Measurements from ENCODE around the gene GALNT7. TPM values are rescaled to one million over a fixed set of nuclear protein-coding genes. Genes with fewer than 3 reads are reported as not detected.

Gene GALNT7
- total RNA-seq, 1 donor from 2014 or later, result 36.7 TPM

DNA sequence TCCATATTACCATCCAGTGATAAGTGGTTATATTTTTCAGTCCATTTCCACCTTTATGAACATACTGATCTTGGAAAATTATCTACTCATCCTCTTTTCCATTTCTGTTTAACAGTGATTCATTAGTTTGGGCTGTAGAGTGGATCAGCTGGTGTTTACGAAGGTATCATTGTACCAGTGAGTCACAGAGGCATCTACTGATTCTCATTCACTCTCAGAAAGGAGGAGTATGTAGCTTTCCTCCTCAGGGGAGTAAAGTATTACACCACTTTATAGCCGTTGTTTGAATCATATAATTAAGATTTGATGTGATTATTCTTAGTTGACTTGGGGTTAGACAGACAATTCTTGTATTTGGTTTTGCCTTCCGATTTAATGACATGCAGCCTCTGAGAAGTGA, 74.7 kb downstream of the GALNT7 start:
- Mint-ChIP-seq H3K27ac (no peak overlapping the region), H3K9me3 (no peaks in the 10 kb centered on the region), H3K4me1 (peaks cover 4% of the 10 kb centered on the region), H3K27me3 (ENCODE audit: low read depth) (no peaks in the 10 kb centered on the region), H3K36me3 (peaks cover 3% of the 10 kb centered on the region), H3K4me3 (no peak overlapping the region)
- DNase-seq (ENCODE audit: low spot score in 2 of 2, unreplicated experiment in 2 of 2), result no peak
- TF ChIP-seq, protein P1, sequence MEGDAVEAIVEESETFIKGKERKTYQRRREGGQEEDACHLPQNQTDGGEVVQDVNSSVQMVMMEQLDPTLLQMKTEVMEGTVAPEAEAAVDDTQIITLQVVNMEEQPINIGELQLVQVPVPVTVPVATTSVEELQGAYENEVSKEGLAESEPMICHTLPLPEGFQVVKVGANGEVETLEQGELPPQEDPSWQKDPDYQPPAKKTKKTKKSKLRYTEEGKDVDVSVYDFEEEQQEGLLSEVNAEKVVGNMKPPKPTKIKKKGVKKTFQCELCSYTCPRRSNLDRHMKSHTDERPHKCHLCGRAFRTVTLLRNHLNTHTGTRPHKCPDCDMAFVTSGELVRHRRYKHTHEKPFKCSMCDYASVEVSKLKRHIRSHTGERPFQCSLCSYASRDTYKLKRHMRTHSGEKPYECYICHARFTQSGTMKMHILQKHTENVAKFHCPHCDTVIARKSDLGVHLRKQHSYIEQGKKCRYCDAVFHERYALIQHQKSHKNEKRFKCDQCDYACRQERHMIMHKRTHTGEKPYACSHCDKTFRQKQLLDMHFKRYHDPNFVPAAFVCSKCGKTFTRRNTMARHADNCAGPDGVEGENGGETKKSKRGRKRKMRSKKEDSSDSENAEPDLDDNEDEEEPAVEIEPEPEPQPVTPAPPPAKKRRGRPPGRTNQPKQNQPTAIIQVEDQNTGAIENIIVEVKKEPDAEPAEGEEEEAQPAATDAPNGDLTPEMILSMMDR (IDR thresholded peaks at IDR 0.05; ENCODE audit: unreplicated experiment), result no peak

GRCh38 chr4:173243917-173244658, 75.5 kb downstream of the GALNT7 start:
- no peaks in the 10 kb centered on the region for H3K27me3 Mint-ChIP-seq (ENCODE audit: low read depth)
- H3K4me1 Mint-ChIP-seq, result peaks cover 4% of the 10 kb centered on the region
- no peaks in the 10 kb centered on the region for H3K9me3 Mint-ChIP-seq
- no peak overlapping the region for H3K4me3 Mint-ChIP-seq
- H3K27ac Mint-ChIP-seq, result no peak overlapping the region
- no peak for DNase-seq (ENCODE audit: low spot score in 2 of 2, unreplicated experiment in 2 of 2)
- peaks cover 3% of the 10 kb centered on the region for H3K36me3 Mint-ChIP-seq
- TF ChIP-seq, protein P1 (IDR thresholded peaks at IDR 0.05; ENCODE audit: unreplicated experiment), result no peak

DNA sequence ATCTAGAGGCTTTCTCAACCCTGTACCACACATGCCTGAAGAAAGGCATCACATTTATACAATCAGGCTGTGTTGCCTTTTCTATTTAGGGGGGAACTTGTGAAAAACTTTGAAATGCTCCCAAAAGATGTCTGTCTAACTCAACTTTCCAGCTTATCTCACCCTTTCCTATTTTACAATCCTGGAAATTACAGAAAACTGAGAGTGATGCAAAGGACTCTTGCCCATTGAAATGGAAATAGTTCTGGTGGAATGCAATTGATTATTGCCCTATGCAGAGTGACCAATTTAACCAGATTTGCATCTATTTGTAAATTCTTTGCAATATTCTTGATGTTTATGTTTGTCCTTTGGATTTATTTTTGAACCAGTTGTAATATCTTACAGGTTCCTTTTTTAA, 77.3 kb downstream of the GALNT7 start:
- Mint-ChIP-seq H3K27ac (no peak overlapping the region), H3K36me3 (peaks cover 3% of the 10 kb centered on the region), H3K9me3 (no peaks in the 10 kb centered on the region), H3K4me1 (peaks cover 4% of the 10 kb centered on the region), H3K27me3 (ENCODE audit: low read depth) (no peaks in the 10 kb centered on the region), H3K4me3 (no peak overlapping the region)
- DNase-seq (ENCODE audit: low spot score in 2 of 2, unreplicated experiment in 2 of 2), result no peak
- TF ChIP-seq, protein P1 (IDR thresholded peaks at IDR 0.05; ENCODE audit: unreplicated experiment), result no peak

DNA sequence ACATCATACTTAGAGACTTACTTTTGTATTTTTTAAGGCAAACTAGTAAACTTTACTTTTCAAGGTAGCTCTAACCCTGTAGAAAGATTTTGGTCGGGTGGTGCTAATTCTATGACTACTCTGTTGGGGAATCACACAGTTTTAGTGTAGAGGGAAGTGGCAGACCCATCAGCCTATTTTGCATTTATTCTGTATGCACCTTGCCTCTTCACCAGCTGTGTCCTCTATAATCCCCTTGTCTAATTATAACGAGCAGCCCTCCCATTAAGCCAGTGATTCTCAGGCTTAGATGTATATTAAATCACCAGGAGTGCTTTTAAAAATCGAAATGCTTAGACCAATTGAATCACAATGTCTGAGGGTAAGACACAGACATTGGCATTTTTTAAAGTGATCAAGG, 78.1 kb downstream of the GALNT7 start:
- no peak for DNase-seq (ENCODE audit: low spot score in 2 of 2, unreplicated experiment in 2 of 2)
- Mint-ChIP-seq H3K27ac (no peak overlapping the region), H3K36me3 (peaks cover 3% of the 10 kb centered on the region), H3K4me1 (peaks cover 4% of the 10 kb centered on the region), H3K27me3 (ENCODE audit: low read depth) (no peaks in the 10 kb centered on the region), H3K9me3 (no peaks in the 10 kb centered on the region), H3K4me3 (no peak overlapping the region)
- TF ChIP-seq, protein P1 (IDR thresholded peaks at IDR 0.05; ENCODE audit: unreplicated experiment), result no peak

- Mint-ChIP-seq H3K27ac (no peak overlapping the region), H3K9me3 (peaks cover under 1% of the 10 kb centered on the region), H3K4me3 (no peak overlapping the region), H3K27me3 (ENCODE audit: low read depth) (no peaks in the 10 kb centered on the region), H3K36me3 (peaks cover 4% of the 10 kb centered on the region), H3K4me1 (peaks cover 4% of the 10 kb centered on the region)
- TF ChIP-seq, protein P1 (IDR thresholded peaks at IDR 0.05; ENCODE audit: unreplicated experiment), result no peak
- no peak for DNase-seq (ENCODE audit: low spot score in 2 of 2, unreplicated experiment in 2 of 2)
Observed at GRCh38 chr4:173247321-173247720, 78.7 kb downstream of the GALNT7 start.
